K562 (cell line): ENCODE measurements around the gene WDFY2. TPM values are rescaled to one million over a fixed set of nuclear protein-coding genes. Genes with fewer than 3 reads are reported as not detected.

Experiments used
- ATAC-seq: fragments of 200-7000 bp; cut with Tn5 transposase; 3 replicates; pipeline ENCODE4 v1.9.1; 2020; ENCODE audit warnings: moderate library complexity
- BruUV-seq: library from RNA; stranded (reverse); fragments of 400-500 nt; replicated peaks from 2 replicates; lab custom pipeline; 2021; lab: Mats Ljungman, UMichigan
- CTCF ChIA-PET: fragments of 300-600 bp; formaldehyde crosslinking; extraction: SDS; loops from one replicate; lab custom pipeline; 2021; ENCODE audit warnings: low intra/inter-chr PET ratio; lab: Yijun Ruan, JAX
- POLR2A ChIA-PET: fragments of 300-600, 350-650 bp; sonication (Branson Sonifier 250); formaldehyde crosslinking; extraction: SDS; loops from one replicate; lab custom pipeline; 2021; ENCODE audit warnings: antibody characterized with exemption, inconsistent platforms; lab: Yijun Ruan, JAX
- DNase-seq, 4 experiments: peaks; one replicate each; pipeline versions ENCODE4 v3.0.0 to v3.0.0-alpha.2; 2011 to 2018; ENCODE audit warnings: low spot score in 3 of 4, mixed read lengths in 3 of 4; ENCODE audit errors: extremely low read depth in 1 of 4
- FAIRE-seq: peaks from 2 replicates; lab custom pipeline; 2011; peaks lifted over from hg19 to GRCh38; lab: Jason Lieb, UNC
- H2AFZ ChIP-seq: 2 replicates; pipeline ENCODE4 v1.6.0; 2011; ENCODE audit warnings: low read depth, low read length, control low read depth, inconsistent platforms
- H3K27ac ChIP-seq: fragments of 200-600 bp; 3 replicates; pipeline ENCODE4 v1.8.0; 2011; ENCODE audit warnings: low read depth, mild to moderate bottlenecking, control low read depth, inconsistent platforms, low read length, moderate library complexity, mixed read lengths; ENCODE audit errors: extremely low read depth
- H3K27me3 ChIP-seq, 2 experiments: fragments of 300-600 bp in 1 of 2; 2 replicates in 1 of 2; 3 replicates in 1 of 2; pipeline versions ENCODE4 v1.6.0 to v1.8.0; 2011; ENCODE audit warnings: inconsistent platforms in 2 of 2, low read length in 2 of 2, mild to moderate bottlenecking in 1 of 2, mixed read lengths in 1 of 2, moderate library complexity in 1 of 2; ENCODE audit not compliant: control insufficient read depth in 2 of 2, insufficient read depth in 2 of 2
- H3K36me3 ChIP-seq: fragments of 300-600 bp; 3 replicates; pipeline ENCODE4 v1.8.0; 2011; ENCODE audit warnings: mild to moderate bottlenecking, low read length, inconsistent platforms; ENCODE audit not compliant: control insufficient read depth, insufficient read depth
- H3K4me1 ChIP-seq, 2 experiments: fragments of 200-600 bp in 1 of 2; replicated peaks in 1 of 2; 2 replicates in 1 of 2; 3 replicates in 1 of 2; pipeline versions ENCODE4 v1.5.1 to v1.8.0; 2011; ENCODE audit warnings: inconsistent platforms in 2 of 2, low read length in 2 of 2, mild to moderate bottlenecking in 1 of 2, mixed read lengths in 1 of 2, moderate library complexity in 1 of 2; ENCODE audit not compliant: control insufficient read depth in 2 of 2, insufficient read depth in 2 of 2
- H3K4me2 ChIP-seq: 2 replicates; pipeline ENCODE4 v1.6.1; 2011; ENCODE audit warnings: low read length, control low read depth, inconsistent platforms, mixed read lengths; ENCODE audit not compliant: insufficient read depth
- H3K4me3 ChIP-seq: fragments of 200-600 bp; sonication (generic), shearing (Covaris generic); 2 replicates; pipeline ENCODE4 v1.5.1; 2016; ENCODE audit warnings: control low read depth, inconsistent platforms
- H3K79me2 ChIP-seq: fragments of 200-600 bp; 3 replicates; pipeline ENCODE4 v1.8.0; 2011; ENCODE audit warnings: low read length, inconsistent platforms; ENCODE audit not compliant: control insufficient read depth, insufficient read depth
- H3K9ac ChIP-seq, 2 experiments: 2 replicates each; pipeline versions ENCODE4 v1.6.0 to v1.6.1; 2011; ENCODE audit warnings: low read depth in 2 of 2, low read length in 2 of 2, control low read depth in 1 of 2, inconsistent platforms in 1 of 2, mild to moderate bottlenecking in 1 of 2, mixed read lengths in 1 of 2; ENCODE audit not compliant: insufficient read depth in 1 of 2
- H3K9me1 ChIP-seq: one replicate; pipeline ENCODE4 v1.6.0; 2011; ENCODE audit warnings: inconsistent platforms, mild to moderate bottlenecking, low read length, moderate library complexity; ENCODE audit not compliant: control insufficient read depth, insufficient read depth
- H3K9me3 ChIP-seq: replicated peaks from 2 replicates; pipeline ENCODE4 v1.5.1; 2011; ENCODE audit warnings: low read depth, low read length, inconsistent platforms; ENCODE audit not compliant: control insufficient read depth, insufficient read depth
- H4K20me1 ChIP-seq: replicated peaks from 2 replicates; pipeline ENCODE4 v1.6.1; 2011; ENCODE audit warnings: low read length, inconsistent platforms, mixed read lengths; ENCODE audit not compliant: control insufficient read depth, insufficient read depth
- RBM25 ChIP-seq: fragments of 200-400 bp; formaldehyde crosslinking; IDR thresholded peaks from 2 replicates; pipeline ENCODE4 v1.6.1; 2018; ENCODE audit warnings: low read length, low read depth, moderate library complexity; ENCODE audit not compliant: severe bottlenecking
- SNRNP70 ChIP-seq: fragments of 200-400 bp; formaldehyde crosslinking; optimal IDR thresholded peaks from 2 replicates; pipeline ENCODE3; 2017; ENCODE audit warnings: low read depth, low read length
- ZNF224 ChIP-seq: sonication (generic); formaldehyde crosslinking; IDR thresholded peaks from 2 replicates; pipeline ENCODE4 v1.8.0; 2022; ENCODE audit warnings: mild to moderate bottlenecking, missing genetic modification reagents
- ZNF316 ChIP-seq: fragments of 450-650 bp; IDR thresholded peaks from 2 replicates; pipeline ENCODE4 v1.6.1; 2016
- WGBS: fragments of 100-300 bp; shearing (Covaris generic); methylation state at CpG from one replicate; pipeline ENCODE4 v1.1.6; 2016; ENCODE audit warnings: low coverage, mixed read lengths; ENCODE audit not compliant: insufficient coverage; ENCODE audit errors: missing lambda C conversion rate; 5-methylcytosine and 5-hydroxymethylcytosine counted together
- in situ Hi-C: fragments of 300-500 bp; cut with MboI; formaldehyde crosslinking; loops from 4 replicates; pipeline ENCODE4 v1.15.0; 2018; ENCODE audit warnings: inconsistent platforms, mixed read lengths
- intact Hi-C: fragments of 100-400 bp; cut with micrococcal nuclease; formaldehyde crosslinking; loops from 2 replicates; pipeline ENCODE4 v1.14.2; 2022
- polyA plus RNA-seq, 8 experiments: library from polyadenylated mRNA; depleted of rRNA in 4 of 8; stranded (reverse) in 5 of 8; unstranded in 3 of 8; fragments of >200 nt; fragmentation: Nextera tagmentation in 2 of 8; fragmentation: Illumina TruSeq in 1 of 8; extraction: Ambion mirVana in 2 of 8; extraction: Trizol in 1 of 8; gene quantifications; 2 replicates each; pipeline versions ENCODE4 v1.2.1 to v1.2.3, GENCODE V29; 2011 to 2014; ENCODE audit warnings: inconsistent platforms in 1 of 8, missing spikeins in 1 of 8
- total RNA-seq, 7 experiments: library from RNA; depleted of rRNA in 6 of 7; stranded (reverse); fragments of >200 nt in 6 of 7; fragmentation: Illumina TruSeq in 2 of 7; extraction: Trizol in 2 of 7; gene quantifications; 2 replicates each; pipeline versions ENCODE4 v1.2.1 to v1.2.3, GENCODE V29; 2011 to 2021; ENCODE audit warnings: low replicate concordance in 1 of 7
- TF ChIP-seq, protein P1 (sequence below): fragments of 450-650 bp; IDR thresholded peaks from 2 replicates; pipeline ENCODE4 v1.6.1; 2016

Gene WDFY2
- total and polyA plus RNA-seq, 9 of the 15 experiments (the other 6 are each of a cell fraction or from before 2014, with no cell fraction given), result 0.66 to 6.4 (median 4.4) TPM

DNA sequence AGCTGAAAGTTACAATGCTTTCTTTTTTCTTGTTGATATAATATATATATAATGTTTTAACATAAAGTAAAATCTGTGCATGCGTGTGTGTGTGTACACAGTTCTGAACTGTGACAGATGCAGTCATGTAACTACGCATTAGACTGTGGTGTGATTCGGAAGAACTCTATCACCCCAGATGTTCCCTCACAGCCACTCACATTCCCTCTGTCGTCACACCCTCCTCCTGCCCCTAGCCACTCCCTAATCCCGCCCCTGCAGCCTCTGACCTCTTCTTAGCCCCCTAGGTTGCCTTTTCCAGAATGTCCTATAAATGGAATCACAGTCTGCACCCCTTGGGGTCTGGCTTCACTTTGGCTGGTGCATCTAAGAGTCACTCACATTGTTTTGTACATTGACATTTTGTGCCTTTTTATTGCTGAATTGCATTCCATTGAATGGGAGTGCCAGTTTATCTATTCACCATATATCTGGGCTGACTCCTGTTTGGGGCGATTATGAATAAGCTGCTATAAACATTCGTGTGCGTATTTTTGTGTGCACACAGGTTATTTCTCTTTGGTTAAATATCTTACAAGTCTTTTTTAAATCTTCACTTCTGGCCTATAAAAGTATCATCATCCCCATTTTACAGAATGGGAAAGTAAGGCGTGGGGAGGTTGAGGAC is 199.3 kb downstream of the WDFY2 start:
- DNase-seq, result peak in 1 of 4 experiments; percentile 12
- Histone ChIP-seq H3K4me2 (no peak overlapping the region), H3K27ac (no peak overlapping the region), H4K20me1 (no peaks in the 10 kb centered on the region), H3K79me2 (no peaks in the 10 kb centered on the region), H3K4me3 (no peak overlapping the region), H3K36me3 (no peaks in the 10 kb centered on the region), H2AFZ (no peak overlapping the region), H3K9me1 (no peaks in the 10 kb centered on the region), H3K9ac (no peak overlapping the region), H3K27me3 (peaks cover 0 to 5% of the 10 kb centered on the region in 2 experiments; a peak in 1 of 5 replicates), H3K4me1 (peaks cover 5 to 12% of the 10 kb centered on the region in 2 experiments; a peak in 4 of 5 replicates)
- ChIA-PET POLR2A (interaction anchor here (1.2 kb wide), 1 partner anchor 10 kb away, joined by 3 read pairs; no protein-coding TSS in a partner anchor), CTCF (no interaction called here)
- ATAC-seq, result peak; percentile 60; the same call in 2 of the 3 replicates
- no TSS peak for BruUV-seq
- no peak for FAIRE-seq
- WGBS, result 5% methylated on average over 9 of the region's 9 CpGs
- in situ Hi-C loops, result no loop called here
- TF ChIP-seq ZNF316 (0 out of 2 replicates have a peak, but pooled peaks have one; percentile 13), SNRNP70 (no peak), ZNF224 (CRISPR knock-in tag) (no peak), RBM25 (peak; percentile 19)
- TF ChIP-seq, protein P1, sequence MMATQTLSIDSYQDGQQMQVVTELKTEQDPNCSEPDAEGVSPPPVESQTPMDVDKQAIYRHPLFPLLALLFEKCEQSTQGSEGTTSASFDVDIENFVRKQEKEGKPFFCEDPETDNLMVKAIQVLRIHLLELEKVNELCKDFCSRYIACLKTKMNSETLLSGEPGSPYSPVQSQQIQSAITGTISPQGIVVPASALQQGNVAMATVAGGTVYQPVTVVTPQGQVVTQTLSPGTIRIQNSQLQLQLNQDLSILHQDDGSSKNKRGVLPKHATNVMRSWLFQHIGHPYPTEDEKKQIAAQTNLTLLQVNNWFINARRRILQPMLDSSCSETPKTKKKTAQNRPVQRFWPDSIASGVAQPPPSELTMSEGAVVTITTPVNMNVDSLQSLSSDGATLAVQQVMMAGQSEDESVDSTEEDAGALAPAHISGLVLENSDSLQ, result no peak
- TF ChIP-seq, all 486 proteins: peak for 2
- no peaks in the 10 kb centered on the region for H3K9me3 ChIP-seq
- intact Hi-C loops, result no loop called here
